SKM-1 treated with dmso at 0.1 percent for 144 hours (cell line): ENCODE data around the gene SLC29A2.
"Not testable (repeated sequence)": the region's sequence is repeated elsewhere in the genome, so short reads cannot be mapped to it uniquely, and the experiment has no call there.

Source experiments
- DNase-seq: peaks from one replicate; lab custom pipeline; 2025; ENCODE audit not compliant: unreplicated experiment; lab: John Stamatoyannopoulos, UW

The SLC29A2 gene

GRCh38 chr11:66386171-66387069 lies 14.9 kb upstream of the SLC29A2 start:
- DNase-seq = peak; percentile 75

- DNase-seq = not testable (repeated sequence)
These were observed 12.8 kb upstream of the SLC29A2 start for GRCh38 chr11:66384316-66384715.

GRCh38 chr11:66380264-66380663 lies 8.7 kb upstream of the SLC29A2 start:
- not testable (repeated sequence) for DNase-seq

- not testable (repeated sequence) for DNase-seq
These were observed 2.2 kb upstream of the SLC29A2 start for GRCh38 chr11:66373690-66374287.

- no peak for DNase-seq
These were observed 1.7 kb upstream of the SLC29A2 start for GRCh38 chr11:66373265-66373664.

- DNase-seq = no peak
These were observed 2.3 kb downstream of the SLC29A2 start for GRCh38 chr11:66369073-66369894.

- DNase-seq = no peak
These were observed 3.1 kb downstream of the SLC29A2 start for GRCh38 chr11:66368484-66368883.

GRCh38 chr11:66367561-66368312 lies 3.8 kb downstream of the SLC29A2 start:
- DNase-seq = no peak

- no peak for DNase-seq
These were observed 4.6 kb downstream of the SLC29A2 start for GRCh38 chr11:66366844-66367477.

GRCh38 chr11:66365711-66366619 lies 5.6 kb downstream of the SLC29A2 start:
- DNase-seq = no peak

- DNase-seq = no peak
These were observed 6.4 kb downstream of the SLC29A2 start for GRCh38 chr11:66365166-66365565.

- DNase-seq = no peak
These were observed 7.6 kb downstream of the SLC29A2 start for GRCh38 chr11:66363805-66364535.

GRCh38 chr11:66363187-66363601 lies 8.4 kb downstream of the SLC29A2 start:
- no peak for DNase-seq

- no peak for DNase-seq
These were observed 8.9 kb downstream of the SLC29A2 start for GRCh38 chr11:66362481-66363147.

GRCh38 chr11:66361502-66361941 lies 10.0 kb downstream of the SLC29A2 start:
- DNase-seq = no peak

GRCh38 chr11:66360406-66361073 lies 11.0 kb downstream of the SLC29A2 start:
- DNase-seq = no peak

GRCh38 chr11:66359662-66360087 lies 11.9 kb downstream of the SLC29A2 start:
- no peak for DNase-seq
